ENCODE measurements around the gene SMG7. TPM values are rescaled to one million over a fixed set of nuclear protein-coding genes. Genes with fewer than 3 reads are reported as not detected.

SMG7 gene
- total RNA-seq, 1 donor from 2014 or later = 7.0 TPM

- TF ChIP-seq, protein P1, sequence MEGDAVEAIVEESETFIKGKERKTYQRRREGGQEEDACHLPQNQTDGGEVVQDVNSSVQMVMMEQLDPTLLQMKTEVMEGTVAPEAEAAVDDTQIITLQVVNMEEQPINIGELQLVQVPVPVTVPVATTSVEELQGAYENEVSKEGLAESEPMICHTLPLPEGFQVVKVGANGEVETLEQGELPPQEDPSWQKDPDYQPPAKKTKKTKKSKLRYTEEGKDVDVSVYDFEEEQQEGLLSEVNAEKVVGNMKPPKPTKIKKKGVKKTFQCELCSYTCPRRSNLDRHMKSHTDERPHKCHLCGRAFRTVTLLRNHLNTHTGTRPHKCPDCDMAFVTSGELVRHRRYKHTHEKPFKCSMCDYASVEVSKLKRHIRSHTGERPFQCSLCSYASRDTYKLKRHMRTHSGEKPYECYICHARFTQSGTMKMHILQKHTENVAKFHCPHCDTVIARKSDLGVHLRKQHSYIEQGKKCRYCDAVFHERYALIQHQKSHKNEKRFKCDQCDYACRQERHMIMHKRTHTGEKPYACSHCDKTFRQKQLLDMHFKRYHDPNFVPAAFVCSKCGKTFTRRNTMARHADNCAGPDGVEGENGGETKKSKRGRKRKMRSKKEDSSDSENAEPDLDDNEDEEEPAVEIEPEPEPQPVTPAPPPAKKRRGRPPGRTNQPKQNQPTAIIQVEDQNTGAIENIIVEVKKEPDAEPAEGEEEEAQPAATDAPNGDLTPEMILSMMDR (conservative IDR thresholded peaks at IDR 0.05; ENCODE audit: low read depth, low read length) = no peak
- H3K4me3 ChIP-seq (ENCODE audit: low read depth, low read length) = no peak overlapping the region
- no peak for DNase-seq (ENCODE audit: low read depth)
These were observed 100.4 kb downstream of the SMG7 start for GRCh38 chr1:183572721-183573120.

DNA sequence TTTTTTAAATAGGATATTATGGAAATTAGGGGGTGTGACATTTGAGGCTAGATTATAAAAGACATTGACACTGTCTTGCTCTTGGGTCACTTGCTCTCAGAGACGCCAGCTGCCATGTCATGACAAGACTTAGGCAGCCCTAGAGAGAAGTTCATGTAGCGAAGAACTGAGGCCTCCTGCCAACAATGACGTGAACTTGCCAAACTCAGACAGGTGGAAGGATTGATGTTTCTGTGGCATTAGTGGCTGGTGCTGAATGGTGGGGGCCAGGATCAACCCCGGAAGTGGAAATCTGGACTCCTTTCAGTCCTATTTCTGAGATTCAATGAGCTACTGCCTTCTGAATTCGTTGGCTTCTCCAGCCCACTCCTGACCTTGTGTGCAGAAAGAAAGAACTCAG, 103.3 kb downstream of the SMG7 start:
- DNase-seq (ENCODE audit: low read depth) = no peak
- no peak overlapping the region for H3K4me3 ChIP-seq (ENCODE audit: low read depth, low read length)
- TF ChIP-seq, protein P1 (conservative IDR thresholded peaks at IDR 0.05; ENCODE audit: low read depth, low read length) = no peak

- no peak for DNase-seq (ENCODE audit: low read depth)
- no peak overlapping the region for H3K4me3 ChIP-seq (ENCODE audit: low read depth, low read length)
- TF ChIP-seq, protein P1 (conservative IDR thresholded peaks at IDR 0.05; ENCODE audit: low read depth, low read length) = no peak
These were observed 104.2 kb downstream of the SMG7 start for GRCh38 chr1:183576537-183576936.

GRCh38 chr1:183577897-183578465, 105.7 kb downstream of the SMG7 start:
- no peak for DNase-seq (ENCODE audit: low read depth)
- H3K4me3 ChIP-seq (ENCODE audit: low read depth, low read length) = no peak overlapping the region
- TF ChIP-seq, protein P1 (conservative IDR thresholded peaks at IDR 0.05; ENCODE audit: low read depth, low read length) = no peak

DNA sequence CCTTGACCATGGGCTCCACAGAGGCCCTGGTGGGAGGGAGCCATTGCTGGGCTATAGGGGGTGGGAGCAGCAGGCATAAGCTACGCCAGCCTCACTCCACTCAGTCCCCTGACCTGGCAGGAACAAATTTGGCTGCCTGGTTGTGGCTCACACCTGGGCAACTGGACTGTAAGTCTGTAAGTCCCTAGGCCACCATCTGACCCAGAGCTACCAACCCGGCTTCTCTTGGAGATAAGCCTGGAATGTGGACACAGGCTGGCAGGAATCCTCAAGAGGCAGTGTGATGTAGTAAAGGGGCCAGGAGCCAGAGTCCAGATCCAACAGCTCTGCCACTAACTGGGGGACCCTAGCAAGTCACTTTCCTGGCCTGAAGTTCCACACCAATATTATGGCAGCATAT, 106.6 kb downstream of the SMG7 start:
- no peak for DNase-seq (ENCODE audit: low read depth)
- no peak overlapping the region for H3K4me3 ChIP-seq (ENCODE audit: low read depth, low read length)
- TF ChIP-seq, protein P1 (conservative IDR thresholded peaks at IDR 0.05; ENCODE audit: low read depth, low read length) = no peak

DNA sequence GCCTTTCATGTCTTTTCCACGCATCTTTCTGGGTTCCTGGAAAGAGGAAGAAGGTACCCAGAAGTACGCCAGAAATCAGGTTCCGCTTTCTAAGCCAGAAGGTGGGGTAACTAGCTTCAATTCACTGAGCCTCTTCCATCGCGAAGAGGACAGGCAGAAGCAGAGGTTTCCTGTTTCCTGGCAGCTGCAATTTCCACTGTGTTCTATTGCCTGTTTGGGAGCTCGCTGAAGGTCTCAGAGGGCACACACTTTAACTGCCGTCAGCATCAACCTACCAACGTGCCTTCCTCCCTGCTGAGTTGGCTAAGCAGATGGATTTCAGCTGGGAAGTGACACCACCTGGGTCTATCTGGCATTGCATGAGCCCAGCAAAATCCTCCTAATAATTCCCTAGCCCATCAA, 108.0 kb downstream of the SMG7 start:
- TF ChIP-seq, protein P1 (conservative IDR thresholded peaks at IDR 0.05; ENCODE audit: low read depth, low read length) = peak; percentile 50
- H3K4me3 ChIP-seq (ENCODE audit: low read depth, low read length) = no peak overlapping the region
- DNase-seq (ENCODE audit: low read depth) = no peak

- TF ChIP-seq, protein P1 (conservative IDR thresholded peaks at IDR 0.05; ENCODE audit: low read depth, low read length) = no peak
- DNase-seq (ENCODE audit: low read depth) = no peak
- H3K4me3 ChIP-seq (ENCODE audit: low read depth, low read length) = no peak overlapping the region
These were observed 109.9 kb downstream of the SMG7 start for GRCh38 chr1:183582021-183582713.
